ENCODE measurements around the gene CNTN4.
"Not testable (repeated sequence)": the region's sequence is repeated elsewhere in the genome, so short reads cannot be mapped to it uniquely, and the experiment has no call there.

Gene CNTN4

GRCh38 chr3:2735392-2735894 lies 636.8 kb downstream of the CNTN4 start:
- DNase-seq (ENCODE audit: low read depth, low spot score): no peak
- H3K27ac ChIP-seq: no peak overlapping the region

GRCh38 chr3:2741516-2741915 lies 642.9 kb downstream of the CNTN4 start:
- no peak for DNase-seq (ENCODE audit: low read depth, low spot score)
- H3K27ac ChIP-seq: no peak overlapping the region

GRCh38 chr3:2765002-2765579 lies 666.4 kb downstream of the CNTN4 start:
- DNase-seq (ENCODE audit: low read depth, low spot score): no peak
- no peak overlapping the region for H3K27ac ChIP-seq

- H3K27ac ChIP-seq: no peak overlapping the region
- DNase-seq (ENCODE audit: low read depth, low spot score): no peak
Observed at GRCh38 chr3:2770451-2770850, 671.8 kb downstream of the CNTN4 start.

- DNase-seq (ENCODE audit: low read depth, low spot score): no peak
- H3K27ac ChIP-seq: no peak overlapping the region
Observed at GRCh38 chr3:2771193-2771592, 672.5 kb downstream of the CNTN4 start.

GRCh38 chr3:2771741-2772140 lies 673.1 kb downstream of the CNTN4 start:
- H3K27ac ChIP-seq: no peak overlapping the region
- DNase-seq (ENCODE audit: low read depth, low spot score): no peak

GRCh38 chr3:2772803-2773202 lies 674.1 kb downstream of the CNTN4 start:
- no peak for DNase-seq (ENCODE audit: low read depth, low spot score)
- no peak overlapping the region for H3K27ac ChIP-seq

GRCh38 chr3:2774481-2775249 lies 676.0 kb downstream of the CNTN4 start:
- DNase-seq (ENCODE audit: low read depth, low spot score): no peak
- H3K27ac ChIP-seq: no peak overlapping the region

GRCh38 chr3:2783261-2783660 lies 684.6 kb downstream of the CNTN4 start:
- H3K27ac ChIP-seq: no peak overlapping the region

GRCh38 chr3:2784627-2785026 lies 686.0 kb downstream of the CNTN4 start:
- no peak for DNase-seq (ENCODE audit: low read depth, low spot score)
- no peak overlapping the region for H3K27ac ChIP-seq

More at GRCh38 chr3:2783261-2783660, 684.6 kb downstream of the CNTN4 start:
- no peak for DNase-seq (ENCODE audit: low read depth, low spot score)

GRCh38 chr3:2790266-2790815 lies 691.7 kb downstream of the CNTN4 start:
- no peak for DNase-seq (ENCODE audit: low read depth, low spot score)
- H3K27ac ChIP-seq: no peak overlapping the region

- DNase-seq (ENCODE audit: low read depth, low spot score): no peak
- no peak overlapping the region for H3K27ac ChIP-seq
Observed at GRCh38 chr3:2792432-2792831, 693.8 kb downstream of the CNTN4 start.

- no peak overlapping the region for H3K27ac ChIP-seq
- DNase-seq (ENCODE audit: low read depth, low spot score): no peak
Observed at GRCh38 chr3:2793987-2794386, 695.3 kb downstream of the CNTN4 start.

GRCh38 chr3:2802429-2802828 lies 703.8 kb downstream of the CNTN4 start:
- DNase-seq (ENCODE audit: low read depth, low spot score): no peak
- H3K27ac ChIP-seq: no peak overlapping the region

GRCh38 chr3:2807514-2807913 lies 708.8 kb downstream of the CNTN4 start:
- no peak for DNase-seq (ENCODE audit: low read depth, low spot score)
- H3K27ac ChIP-seq: no peak overlapping the region

GRCh38 chr3:2810723-2811122 lies 712.1 kb downstream of the CNTN4 start:
- no peak for DNase-seq (ENCODE audit: low read depth, low spot score)
- H3K27ac ChIP-seq: no peak overlapping the region

GRCh38 chr3:2819571-2819970 lies 720.9 kb downstream of the CNTN4 start:
- H3K27ac ChIP-seq: no peak overlapping the region
- DNase-seq (ENCODE audit: low read depth, low spot score): no peak

- DNase-seq (ENCODE audit: low read depth, low spot score); H3K27ac ChIP-seq: not testable (repeated sequence)
Observed at GRCh38 chr3:2820982-2821381, 722.3 kb downstream of the CNTN4 start.

- DNase-seq (ENCODE audit: low read depth, low spot score): no peak
- no peak overlapping the region for H3K27ac ChIP-seq
Observed at GRCh38 chr3:2822611-2823010, 723.9 kb downstream of the CNTN4 start.

- H3K27ac ChIP-seq: no peak overlapping the region
- DNase-seq (ENCODE audit: low read depth, low spot score): no peak
Observed at GRCh38 chr3:2823031-2823430, 724.4 kb downstream of the CNTN4 start.

GRCh38 chr3:2823437-2824211 lies 725.0 kb downstream of the CNTN4 start:
- H3K27ac ChIP-seq: no peak overlapping the region
- no peak for DNase-seq (ENCODE audit: low read depth, low spot score)

Measured in epithelial cell of prostate (primary cell).